GM12873 (cell line): ENCODE measurements around the gene VASP.

Source experiments
- TF ChIP-seq, protein P1 (sequence below): IDR thresholded peaks from 2 replicates; pipeline ENCODE4 v1.5.1; 2012; ENCODE audit warnings: low read depth, mild to moderate bottlenecking, moderate library complexity, low read length, control low read depth; ENCODE audit not compliant: insufficient read depth; ENCODE audit errors: missing control alignments

The VASP gene

DNA sequence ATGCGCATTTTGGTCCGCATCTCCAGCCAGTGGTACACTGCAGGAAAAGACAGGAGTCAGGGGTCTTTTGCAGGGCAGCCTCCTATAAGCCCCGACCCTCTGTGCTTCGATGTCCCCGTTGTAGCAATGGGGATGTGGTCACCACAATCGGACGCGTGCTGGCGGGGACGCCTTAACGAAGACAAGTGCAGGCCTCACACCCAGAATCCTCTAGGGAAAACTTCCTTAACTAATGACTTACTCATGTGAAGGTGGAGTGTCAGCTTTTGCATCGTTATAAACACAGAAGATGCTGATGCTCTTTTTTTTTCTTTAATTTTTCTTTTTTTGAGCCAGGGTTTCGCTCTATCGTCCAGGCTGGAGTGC lies 22.1 kb downstream of the VASP start:
- TF ChIP-seq, protein P1, sequence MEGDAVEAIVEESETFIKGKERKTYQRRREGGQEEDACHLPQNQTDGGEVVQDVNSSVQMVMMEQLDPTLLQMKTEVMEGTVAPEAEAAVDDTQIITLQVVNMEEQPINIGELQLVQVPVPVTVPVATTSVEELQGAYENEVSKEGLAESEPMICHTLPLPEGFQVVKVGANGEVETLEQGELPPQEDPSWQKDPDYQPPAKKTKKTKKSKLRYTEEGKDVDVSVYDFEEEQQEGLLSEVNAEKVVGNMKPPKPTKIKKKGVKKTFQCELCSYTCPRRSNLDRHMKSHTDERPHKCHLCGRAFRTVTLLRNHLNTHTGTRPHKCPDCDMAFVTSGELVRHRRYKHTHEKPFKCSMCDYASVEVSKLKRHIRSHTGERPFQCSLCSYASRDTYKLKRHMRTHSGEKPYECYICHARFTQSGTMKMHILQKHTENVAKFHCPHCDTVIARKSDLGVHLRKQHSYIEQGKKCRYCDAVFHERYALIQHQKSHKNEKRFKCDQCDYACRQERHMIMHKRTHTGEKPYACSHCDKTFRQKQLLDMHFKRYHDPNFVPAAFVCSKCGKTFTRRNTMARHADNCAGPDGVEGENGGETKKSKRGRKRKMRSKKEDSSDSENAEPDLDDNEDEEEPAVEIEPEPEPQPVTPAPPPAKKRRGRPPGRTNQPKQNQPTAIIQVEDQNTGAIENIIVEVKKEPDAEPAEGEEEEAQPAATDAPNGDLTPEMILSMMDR, result no peak

DNA sequence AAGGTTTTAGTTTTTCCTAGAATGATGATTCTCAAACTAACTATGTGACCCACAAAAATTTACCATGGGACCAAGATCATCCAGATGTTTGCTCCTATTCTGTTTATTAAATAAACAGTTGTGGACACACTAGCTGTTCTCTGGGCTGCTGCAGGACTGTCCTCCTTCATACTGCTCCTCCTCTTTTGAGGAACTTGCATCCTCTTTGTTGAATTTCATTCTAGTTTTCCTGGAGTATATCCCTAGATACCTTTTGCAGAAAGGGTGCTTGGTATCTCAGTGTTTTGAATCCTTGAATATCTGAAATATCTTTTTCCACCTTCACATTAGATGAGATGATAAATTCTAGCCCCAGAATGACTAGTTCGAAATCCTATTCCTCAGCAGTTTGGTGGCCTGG lies 24.1 kb downstream of the VASP start:
- TF ChIP-seq, protein P1, result no peak

DNA sequence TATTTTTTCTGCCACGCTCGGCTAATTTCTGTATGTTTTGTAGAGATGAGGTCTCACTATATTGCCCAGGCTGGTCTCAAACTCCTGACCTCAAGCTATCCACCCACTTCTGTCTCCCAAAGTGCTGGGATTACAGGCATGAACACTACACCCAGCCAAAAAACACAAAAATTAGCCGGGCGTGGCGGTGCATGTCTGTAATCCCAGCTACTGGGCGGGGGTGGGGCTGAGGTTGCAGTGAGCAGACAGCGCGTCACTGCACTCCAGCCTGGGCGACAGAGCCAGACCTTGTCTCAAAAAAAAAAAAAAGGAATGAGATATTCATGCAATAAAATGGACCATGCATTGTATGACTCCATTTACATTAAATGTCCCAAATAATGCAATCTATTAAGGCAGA lies 32.2 kb downstream of the VASP start:
- TF ChIP-seq, protein P1, result no peak

DNA sequence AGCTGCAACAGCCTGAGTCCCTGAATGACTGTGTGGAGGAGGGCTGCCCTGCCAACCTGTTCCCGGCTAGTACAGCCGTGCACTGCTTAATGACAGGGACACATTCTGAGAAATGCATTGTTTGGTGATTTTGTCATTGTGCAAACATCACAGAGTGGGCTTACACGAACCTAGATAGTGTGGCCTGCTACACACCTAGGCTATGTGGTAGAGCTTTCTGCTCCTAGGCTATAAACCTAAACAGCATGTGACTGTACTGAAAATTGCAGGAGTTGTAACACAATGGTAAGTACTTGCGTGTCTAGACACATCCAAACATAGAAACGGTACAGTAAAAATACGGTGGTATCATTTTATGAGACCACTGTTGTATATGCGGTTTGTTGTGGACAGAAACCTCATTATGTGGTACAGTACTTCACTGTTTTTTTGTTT lies 35.0 kb downstream of the VASP start:
- TF ChIP-seq, protein P1, result no peak

DNA sequence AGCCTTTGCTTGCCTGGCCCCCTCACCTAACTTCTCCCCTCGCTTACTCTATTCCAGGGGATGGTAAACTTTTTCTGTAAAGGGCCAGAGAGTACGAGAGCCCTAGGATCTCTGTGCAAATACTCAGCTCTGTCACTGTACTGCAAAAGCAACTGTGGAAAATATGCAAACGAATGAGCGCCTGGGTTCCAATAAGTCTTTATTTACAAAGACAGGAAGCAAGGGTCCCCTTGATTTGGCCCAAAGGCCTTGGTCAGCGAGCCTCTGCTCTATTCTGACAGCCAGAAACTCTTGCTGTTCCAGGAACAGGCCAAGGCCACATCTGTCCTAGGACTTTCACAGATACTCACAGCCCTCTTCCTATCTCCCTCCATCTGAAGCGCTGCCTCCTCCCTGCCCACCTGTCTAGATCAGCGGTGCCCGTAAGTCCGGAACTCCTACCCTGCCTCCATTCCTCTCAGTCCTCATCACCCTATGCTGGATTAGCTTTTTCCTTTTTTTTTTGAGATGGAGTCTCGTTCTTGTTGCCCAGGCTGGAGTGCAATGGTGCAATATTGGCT lies 40.0 kb downstream of the VASP start:
- TF ChIP-seq, protein P1, result no peak

DNA sequence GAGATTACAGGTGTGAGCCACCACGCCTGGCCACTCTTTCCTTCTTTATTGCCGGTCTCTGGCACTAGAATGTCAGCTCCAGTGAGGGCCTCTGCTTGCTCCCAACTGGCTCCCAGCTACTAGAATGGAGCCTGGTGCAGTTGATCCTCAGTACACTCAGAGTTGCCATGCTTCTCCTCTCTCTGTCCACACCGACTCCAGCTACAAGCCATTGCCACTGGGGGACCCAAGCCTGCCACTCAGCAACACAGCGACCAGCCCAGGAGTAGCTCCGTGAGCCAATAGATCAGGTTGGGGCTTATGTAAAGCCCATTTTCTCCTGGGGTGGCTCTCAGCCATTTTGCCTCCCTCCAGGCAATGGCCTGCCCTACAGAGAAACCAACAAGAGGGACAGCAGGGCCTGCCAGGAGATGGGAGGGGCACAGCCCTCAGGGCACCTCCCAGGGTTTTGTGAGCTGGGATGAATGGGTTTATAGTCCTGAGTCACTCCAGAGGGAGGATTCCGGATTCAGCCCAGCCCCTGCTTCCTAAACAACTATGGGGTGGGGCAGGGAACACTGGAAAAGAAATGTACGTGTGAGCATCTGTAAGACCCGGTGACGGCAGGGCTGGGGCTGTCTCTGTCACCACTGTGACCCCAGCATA lies 40.8 kb downstream of the VASP start:
- TF ChIP-seq, protein P1, result no peak

DNA sequence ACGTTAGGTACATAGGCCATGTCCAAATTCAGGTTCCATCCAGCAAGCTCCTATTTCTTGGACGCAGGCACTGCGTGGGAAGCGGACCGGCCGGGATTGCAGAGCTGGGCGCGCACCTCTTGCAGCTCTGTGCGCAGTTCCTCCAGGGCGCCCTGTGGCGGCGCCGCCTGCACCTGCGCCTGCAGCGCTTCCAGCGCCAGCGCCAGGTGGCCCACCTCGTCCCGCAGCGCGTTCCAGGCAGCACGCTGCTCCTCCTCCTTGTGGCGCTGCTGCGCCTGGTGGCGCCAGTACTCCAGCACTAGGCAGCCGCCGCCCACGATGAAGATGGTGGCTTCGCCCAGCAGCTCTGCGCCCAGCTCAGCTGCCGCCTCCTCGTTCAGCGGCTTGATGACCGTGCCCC lies 46.2 kb downstream of the VASP start:
- TF ChIP-seq, protein P1, result no peak
